ENCODE data around the gene BSND.

DNA sequence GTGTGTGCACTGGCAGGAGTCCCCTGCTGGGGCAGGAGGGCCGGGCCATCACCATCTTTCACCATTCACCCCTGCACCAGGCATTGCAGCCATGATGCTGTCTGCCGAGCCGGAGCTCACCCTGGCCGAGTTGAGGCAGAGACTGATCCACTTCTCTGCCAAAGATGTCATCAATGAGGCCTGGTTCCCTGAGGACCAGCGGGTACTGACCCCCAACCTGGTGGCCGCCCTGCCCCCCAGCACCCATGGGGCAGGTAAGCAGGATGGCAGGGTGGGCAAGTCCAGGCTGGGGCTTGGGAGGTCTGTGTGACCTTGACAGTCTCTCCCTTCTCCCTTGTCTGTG lies 59.2 kb downstream of the BSND start:
- TF ChIP-seq, protein P1, sequence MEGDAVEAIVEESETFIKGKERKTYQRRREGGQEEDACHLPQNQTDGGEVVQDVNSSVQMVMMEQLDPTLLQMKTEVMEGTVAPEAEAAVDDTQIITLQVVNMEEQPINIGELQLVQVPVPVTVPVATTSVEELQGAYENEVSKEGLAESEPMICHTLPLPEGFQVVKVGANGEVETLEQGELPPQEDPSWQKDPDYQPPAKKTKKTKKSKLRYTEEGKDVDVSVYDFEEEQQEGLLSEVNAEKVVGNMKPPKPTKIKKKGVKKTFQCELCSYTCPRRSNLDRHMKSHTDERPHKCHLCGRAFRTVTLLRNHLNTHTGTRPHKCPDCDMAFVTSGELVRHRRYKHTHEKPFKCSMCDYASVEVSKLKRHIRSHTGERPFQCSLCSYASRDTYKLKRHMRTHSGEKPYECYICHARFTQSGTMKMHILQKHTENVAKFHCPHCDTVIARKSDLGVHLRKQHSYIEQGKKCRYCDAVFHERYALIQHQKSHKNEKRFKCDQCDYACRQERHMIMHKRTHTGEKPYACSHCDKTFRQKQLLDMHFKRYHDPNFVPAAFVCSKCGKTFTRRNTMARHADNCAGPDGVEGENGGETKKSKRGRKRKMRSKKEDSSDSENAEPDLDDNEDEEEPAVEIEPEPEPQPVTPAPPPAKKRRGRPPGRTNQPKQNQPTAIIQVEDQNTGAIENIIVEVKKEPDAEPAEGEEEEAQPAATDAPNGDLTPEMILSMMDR (optimal IDR thresholded peaks at IDR 0.05 in 1 of 3, IDR thresholded peaks at IDR 0.05 in 1 of 3, conservative IDR thresholded peaks at IDR 0.05 in 1 of 3; ENCODE audit: extremely low read depth in 1 of 3, insufficient read depth in 2 of 3, low read length in 3 of 3) = no peak
- TF ChIP-seq EZH2 (IDR thresholded peaks at IDR 0.05; ENCODE audit: low read length) = no peak
